ENCODE measurements around the gene NT5DC3.

The NT5DC3 gene

GRCh38 chr12:103808239-103808880, 32.7 kb downstream of the NT5DC3 start:
- DNase-seq: no peak

- no peak for DNase-seq
Measured at GRCh38 chr12:103807561-103808238, 33.3 kb downstream of the NT5DC3 start.

- no peak for DNase-seq
Measured at GRCh38 chr12:103806803-103807202, 34.2 kb downstream of the NT5DC3 start.

GRCh38 chr12:103805655-103806360, 35.2 kb downstream of the NT5DC3 start:
- DNase-seq: no peak

- DNase-seq: no peak
Measured at GRCh38 chr12:103803847-103804246, 37.2 kb downstream of the NT5DC3 start.

- no peak for DNase-seq
Measured at GRCh38 chr12:103802586-103802886, 38.5 kb downstream of the NT5DC3 start.

- DNase-seq: no peak
Measured at GRCh38 chr12:103801709-103802585, 39.1 kb downstream of the NT5DC3 start.

- peak; percentile 33 for DNase-seq
Measured at GRCh38 chr12:103799857-103800771, 40.9 kb downstream of the NT5DC3 start.

- DNase-seq: no peak
Measured at GRCh38 chr12:103799504-103799856, 41.6 kb downstream of the NT5DC3 start.

GRCh38 chr12:103798586-103798985, 42.4 kb downstream of the NT5DC3 start:
- DNase-seq: no peak

GRCh38 chr12:103794309-103795213, 46.5 kb downstream of the NT5DC3 start:
- no peak for DNase-seq

- DNase-seq: no peak
Measured at GRCh38 chr12:103793512-103794045, 47.5 kb downstream of the NT5DC3 start.

- DNase-seq: no peak
Measured at GRCh38 chr12:103793046-103793445, 48.0 kb downstream of the NT5DC3 start.

GRCh38 chr12:103791350-103791920, 49.6 kb downstream of the NT5DC3 start:
- DNase-seq: no peak

- DNase-seq: no peak
Measured at GRCh38 chr12:103786201-103786600, 54.8 kb downstream of the NT5DC3 start.

- peak; percentile 43 for DNase-seq
Measured at GRCh38 chr12:103785243-103786031, 55.6 kb downstream of the NT5DC3 start.

GRCh38 chr12:103783744-103784664, 57.0 kb downstream of the NT5DC3 start:
- DNase-seq: no peak

- no peak for DNase-seq
Measured at GRCh38 chr12:103782399-103782798, 58.6 kb downstream of the NT5DC3 start.
